HG03025 (cell line): ENCODE results near the gene TTC34.

Source experiments
- ATAC-seq: cut with Tn5 transposase; IDR thresholded peaks from one replicate; pipeline ENCODE4 v1.9.1; 2021; ENCODE audit warnings: mild to moderate bottlenecking, moderate library complexity; ENCODE audit not compliant: unreplicated experiment, low FRiP score

TTC34 gene

DNA sequence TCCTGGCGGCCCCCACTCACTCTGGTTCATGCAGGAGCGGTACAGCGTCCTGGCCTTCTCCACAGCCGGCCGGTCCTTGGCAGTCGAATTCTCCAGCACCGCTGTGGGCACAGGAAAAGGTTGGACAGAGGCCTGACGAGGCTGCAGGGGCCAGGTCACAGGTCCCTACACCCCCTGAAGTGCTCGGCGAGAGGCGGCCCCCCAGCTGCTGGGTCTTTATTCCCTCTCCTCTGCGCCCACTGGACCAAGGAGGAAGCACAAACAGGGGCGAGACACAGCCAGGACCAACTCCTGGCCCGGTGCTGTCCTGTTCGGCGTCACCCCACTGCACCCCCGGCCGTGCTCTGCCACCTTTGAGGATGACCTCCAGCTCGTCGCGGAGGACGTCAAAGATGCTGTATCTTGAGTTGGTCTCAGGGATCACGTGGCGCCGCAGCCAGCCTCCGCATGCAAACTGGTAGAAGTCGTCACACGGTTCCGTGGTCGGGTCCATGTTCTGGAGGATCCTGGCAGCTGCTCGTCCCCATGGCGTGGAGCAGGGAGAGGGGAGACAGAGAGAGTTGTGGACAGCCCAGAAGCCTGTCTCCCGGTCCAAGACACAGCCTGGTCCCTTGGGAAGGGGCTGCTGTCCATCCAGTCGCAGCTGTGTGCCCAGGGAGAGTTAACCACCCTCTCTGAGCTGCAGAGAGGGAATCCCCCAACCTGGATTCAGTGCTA is 192.0 kb downstream of the TTC34 start:
- no peak for ATAC-seq

- no peak for ATAC-seq
Observed at GRCh38 chr1:2607641-2608091, 193.8 kb downstream of the TTC34 start.

GRCh38 chr1:2606881-2607621 is 194.4 kb downstream of the TTC34 start:
- no peak for ATAC-seq

DNA sequence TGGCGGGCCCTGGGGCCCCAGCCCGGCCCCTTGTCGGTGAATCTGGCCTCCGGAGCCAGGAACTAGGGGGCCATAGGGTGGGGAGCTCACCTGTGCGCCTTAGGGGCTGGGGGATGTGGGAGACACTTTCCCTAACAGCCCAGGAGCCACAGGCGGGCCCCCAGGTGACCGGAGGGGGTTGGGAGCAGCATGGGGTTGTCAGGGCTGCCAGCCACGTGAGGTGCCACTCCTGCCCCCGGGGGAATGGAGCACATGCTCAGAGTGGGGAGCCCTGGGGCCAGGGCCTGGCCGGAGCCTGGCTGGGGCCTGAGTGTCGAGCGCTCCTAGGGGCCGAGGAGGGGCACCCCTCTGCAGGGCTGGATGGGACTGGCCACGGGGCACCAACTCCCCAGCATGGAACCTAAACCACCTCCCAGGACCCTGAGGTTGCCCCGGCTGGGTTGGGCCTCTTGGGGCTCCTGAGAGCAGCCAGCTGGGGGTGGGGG is 195.1 kb downstream of the TTC34 start:
- ATAC-seq, result no peak

DNA sequence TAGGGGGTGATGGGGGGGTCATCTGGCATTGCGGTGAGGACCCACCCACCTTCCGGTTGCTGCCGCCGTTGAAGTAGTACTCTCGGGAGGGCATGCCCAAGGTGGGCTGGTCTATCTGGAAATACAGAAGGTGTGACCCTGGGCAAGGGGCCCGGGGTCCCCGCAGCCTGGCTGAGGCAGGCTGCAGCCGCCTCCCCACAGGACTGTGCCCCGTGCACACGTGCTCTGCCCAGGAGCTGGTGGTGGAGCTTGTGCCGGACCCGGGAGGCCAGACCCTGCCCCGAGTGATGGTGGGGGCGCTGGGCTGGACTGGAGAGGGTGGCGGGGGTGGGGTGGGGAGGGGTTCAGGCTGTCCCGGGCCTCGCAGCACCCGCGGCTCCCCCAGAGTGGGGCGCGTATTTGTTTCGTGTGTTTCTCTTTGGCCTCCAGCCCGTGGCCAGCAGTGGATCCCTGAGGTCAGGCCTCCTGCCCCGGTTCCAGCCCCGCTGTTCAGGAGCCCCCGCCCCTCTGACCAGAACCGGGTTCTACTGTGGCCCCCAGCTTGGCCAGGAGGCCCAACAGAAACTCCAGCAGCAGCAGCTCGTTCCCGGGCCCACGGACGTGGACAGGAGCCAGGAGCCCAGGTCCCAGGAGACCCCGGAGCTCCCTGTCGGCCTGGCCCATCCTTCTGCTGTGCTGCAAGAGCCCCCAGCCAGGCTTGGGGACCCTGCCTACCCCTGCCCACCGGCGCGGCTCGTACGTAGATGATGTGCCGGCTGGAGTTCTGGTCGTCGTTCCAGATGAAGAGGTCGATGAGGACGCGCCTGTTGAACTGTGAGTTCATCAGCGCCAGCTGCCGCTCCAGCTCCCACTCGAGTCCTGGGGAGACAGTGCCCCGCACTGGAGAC is 195.7 kb downstream of the TTC34 start:
- ATAC-seq, result no peak

DNA sequence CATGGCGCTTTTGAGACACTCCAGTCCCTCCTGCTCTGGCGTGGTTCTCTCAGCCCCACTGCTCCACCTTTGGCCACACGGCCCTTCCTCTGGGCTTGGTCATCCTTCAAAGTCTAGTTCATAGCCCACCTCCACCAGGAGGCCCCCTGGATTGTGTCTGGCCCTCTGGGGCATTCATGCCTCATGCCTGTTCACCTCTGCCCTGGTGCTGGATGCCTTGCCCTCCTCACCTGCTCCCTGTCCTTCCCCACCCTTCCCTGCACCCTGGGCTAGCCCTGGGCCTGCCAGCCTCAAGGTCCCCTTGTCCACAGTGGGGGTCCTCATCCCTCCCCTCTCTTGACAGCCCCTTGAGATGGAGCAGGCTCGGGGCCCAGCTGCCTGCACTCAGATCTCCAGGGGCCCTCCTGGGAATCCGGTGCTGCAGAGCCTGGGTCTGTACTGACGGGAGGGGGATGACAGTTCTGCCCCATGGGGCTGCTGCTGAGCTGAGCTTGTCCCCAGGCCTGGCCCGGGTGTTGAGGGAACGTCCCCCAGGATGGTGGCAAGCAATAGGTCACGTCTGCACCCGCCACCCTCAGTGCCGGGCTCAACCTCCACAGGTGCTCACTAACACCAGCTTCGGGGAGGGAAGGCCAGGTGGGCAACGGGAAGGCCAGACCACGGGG is 196.5 kb downstream of the TTC34 start:
- no peak for ATAC-seq

DNA sequence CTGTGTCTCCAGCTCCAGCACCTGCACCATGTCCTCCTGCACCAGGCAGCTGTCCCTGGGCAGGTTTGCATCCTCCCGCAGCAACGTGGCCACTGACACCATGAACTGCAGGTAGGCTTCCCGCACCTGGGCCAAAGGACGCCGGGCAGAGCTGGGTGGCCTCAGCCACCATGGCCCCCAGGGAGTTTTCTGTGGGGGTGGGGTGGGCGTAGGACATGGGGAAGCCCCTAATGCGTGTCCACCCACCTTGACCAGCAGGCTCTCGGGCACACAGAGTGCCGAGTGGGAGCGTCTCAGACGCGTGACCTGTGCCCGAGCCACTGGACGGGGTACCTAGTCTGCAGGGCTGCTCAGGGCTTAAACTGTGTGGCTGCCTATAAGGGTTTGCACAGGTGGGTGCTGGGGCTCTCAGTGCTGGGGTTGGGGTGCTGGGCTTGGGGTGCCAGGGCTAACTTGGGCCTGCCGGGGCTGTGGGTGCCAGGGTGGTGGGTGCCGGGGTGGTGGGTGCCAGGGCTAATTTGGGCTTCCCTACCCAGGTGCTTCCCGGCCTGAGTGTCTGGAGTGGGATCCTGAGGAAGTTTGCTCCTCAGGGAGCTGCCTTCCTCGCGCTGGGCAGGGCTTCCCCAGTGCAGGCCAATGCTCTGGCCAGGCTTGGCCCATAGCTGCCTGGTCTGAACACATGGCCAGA is 197.2 kb downstream of the TTC34 start:
- ATAC-seq, result no peak

GRCh38 chr1:2603521-2604155 is 197.9 kb downstream of the TTC34 start:
- ATAC-seq, result no peak

DNA sequence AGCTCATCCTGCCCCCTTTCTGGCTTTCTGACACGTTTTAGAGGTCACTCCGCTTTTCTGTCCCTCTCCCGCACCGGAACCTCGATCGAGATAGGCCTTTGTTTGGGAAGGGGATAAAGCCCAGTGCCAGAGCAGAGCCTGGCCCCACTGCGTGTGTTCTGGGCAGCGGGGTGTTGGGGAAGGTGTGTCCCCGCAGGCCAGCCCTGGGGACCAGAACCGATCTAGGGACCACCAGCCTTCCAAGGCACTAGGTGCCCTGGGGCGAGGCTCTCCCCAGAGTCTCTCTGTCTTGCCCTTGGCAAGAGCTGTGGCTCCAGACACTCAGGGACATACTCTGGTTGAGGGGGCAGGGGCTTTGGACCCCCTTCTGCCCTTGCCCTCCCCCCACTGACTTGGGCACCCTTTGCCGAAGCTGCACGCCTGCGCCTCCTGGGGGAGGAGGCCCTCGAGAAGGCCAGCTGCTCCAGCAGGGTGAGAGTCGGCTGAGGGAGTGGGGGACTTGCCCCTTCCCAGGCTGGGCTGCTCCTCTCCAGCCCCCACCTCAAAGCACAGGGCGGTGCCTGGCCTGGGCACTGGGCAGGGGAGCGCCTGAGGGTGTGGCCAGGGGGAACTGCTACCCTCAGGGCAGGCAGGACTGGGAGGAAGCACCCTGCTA is 198.5 kb downstream of the TTC34 start:
- no peak for ATAC-seq

GRCh38 chr1:2602311-2602835 is 199.1 kb downstream of the TTC34 start:
- no peak for ATAC-seq

- ATAC-seq, result no peak
Observed at GRCh38 chr1:2601721-2602303, 199.7 kb downstream of the TTC34 start.

DNA sequence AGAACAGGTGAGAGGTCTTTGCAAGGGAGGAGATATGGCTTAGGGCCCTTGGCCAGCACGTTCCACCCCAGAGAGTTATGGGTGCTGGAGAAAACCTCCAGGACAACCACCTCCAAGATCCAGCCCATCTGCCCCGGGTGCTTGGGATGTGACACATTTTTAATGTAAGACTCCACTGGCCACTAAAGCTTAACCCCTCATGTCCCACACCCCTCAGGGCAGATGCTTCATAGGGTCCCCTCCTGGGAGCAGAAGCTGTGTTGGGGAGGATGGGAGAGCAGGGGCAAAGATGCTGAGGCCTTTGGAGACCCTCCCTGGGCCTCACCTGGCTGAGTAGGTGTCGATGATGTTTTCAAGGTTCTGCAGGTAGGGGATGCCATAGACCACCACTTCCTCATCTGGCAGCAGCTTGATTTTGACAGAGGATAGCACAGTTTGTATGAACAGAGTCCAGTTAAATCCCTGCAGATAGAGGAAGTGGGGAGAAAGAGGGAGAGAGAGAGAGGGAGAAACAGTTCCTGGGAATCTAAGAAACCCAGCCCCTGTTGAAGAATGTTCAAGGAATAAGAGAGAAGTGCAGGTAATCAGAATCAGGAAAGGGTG is 203.1 kb downstream of the TTC34 start:
- no peak for ATAC-seq

DNA sequence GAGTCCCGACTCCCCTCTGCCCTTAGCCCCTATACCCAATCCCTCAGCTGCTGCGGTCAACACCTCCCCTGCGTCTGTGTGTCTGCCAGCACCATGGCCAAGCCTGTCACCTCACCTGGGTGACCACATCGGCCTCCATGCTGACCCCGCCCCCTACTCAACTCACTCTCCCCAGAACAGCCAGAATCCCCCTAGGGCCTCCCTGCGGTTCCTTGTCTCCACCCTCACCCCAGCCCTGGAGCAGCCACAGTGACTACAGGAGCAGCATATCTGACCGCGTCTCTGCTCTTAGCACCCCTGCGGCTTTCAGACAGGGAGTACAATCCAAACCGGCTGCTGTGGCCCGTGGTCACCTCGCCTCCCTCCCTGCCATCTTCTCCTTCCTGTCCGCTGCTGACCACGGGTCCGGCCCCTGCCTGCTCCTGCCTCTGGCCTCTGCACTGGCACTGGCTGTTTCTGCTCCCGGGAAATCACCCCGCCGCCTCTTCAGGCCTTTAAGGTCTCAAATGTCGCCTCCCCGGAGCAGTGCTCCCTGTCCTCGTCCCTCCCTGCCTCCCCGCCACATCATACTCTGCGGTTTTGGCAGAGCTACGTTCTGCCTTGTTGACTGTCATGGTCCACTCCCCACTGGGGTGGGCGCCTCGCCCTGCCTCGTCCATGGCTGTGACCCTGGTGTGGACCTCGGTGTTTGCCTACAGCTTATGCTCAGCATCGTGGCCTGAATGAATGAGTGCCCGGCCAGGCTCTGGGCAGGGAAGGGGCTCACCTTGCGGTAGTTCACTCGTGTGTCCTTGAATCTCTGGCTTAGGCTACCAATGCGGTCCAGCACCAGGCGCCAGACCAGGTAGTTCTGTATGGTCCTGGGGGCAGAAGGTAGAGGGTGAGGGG is 203.8 kb downstream of the TTC34 start:
- ATAC-seq, result no peak

- ATAC-seq, result no peak
Observed at GRCh38 chr1:2596530-2597333, 204.8 kb downstream of the TTC34 start.

DNA sequence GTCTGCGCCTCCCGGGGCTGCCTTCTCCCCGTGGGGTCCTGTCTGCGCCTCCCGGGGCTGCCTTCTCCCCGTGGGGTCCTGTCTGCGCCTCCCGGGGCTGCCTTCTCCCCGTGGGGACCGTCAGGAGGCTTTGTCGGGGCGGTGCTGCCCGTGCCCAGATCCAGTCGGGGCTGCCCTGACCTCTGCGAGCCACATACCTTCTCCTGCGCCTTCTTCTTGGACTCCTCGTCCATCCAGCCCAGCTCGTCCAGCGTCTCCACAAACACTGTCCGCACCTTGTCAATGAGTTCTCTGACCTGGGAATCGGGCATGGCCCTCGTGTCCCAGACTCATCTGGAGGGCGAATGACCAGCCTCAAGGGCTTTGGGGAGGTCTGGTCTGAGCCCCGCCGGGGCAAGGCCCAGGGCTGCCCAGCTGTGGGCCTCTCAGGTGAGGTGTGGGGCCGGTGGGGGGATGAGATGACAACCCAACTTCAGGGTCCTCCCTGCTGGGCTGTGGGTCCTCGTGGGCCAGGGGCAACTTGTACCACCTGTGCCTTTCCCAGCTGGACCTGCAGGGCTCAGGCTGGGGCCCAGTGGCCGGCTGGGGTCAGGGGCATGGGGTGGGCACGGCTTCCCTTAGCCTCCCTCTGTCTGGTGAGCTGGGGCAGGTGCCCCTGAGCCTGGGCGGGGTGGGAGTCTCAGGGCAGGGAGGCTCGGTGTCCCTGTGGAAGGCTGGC is 205.5 kb downstream of the TTC34 start:
- no peak for ATAC-seq
